GM23338 (cell line): ENCODE data around the gene RCE1. TPM values are rescaled to one million over a fixed set of nuclear protein-coding genes. Genes with fewer than 3 reads are reported as not detected.

Source experiments
- ATAC-seq: fragments of 200-7000 bp; cut with Tn5 transposase; 3 replicates; pipeline ENCODE4 v1.9.1; 2020
- DNase-seq: peaks from one replicate; pipeline ENCODE4 v3.0.0-alpha.2; 2015; ENCODE audit warnings: low spot score
- H2AFZ ChIP-seq: fragments of 200-600 bp; sonication (generic); 2 replicates; pipeline ENCODE4 v1.8.0; 2016; ENCODE audit warnings: antibody characterized with exemption, mild to moderate bottlenecking, moderate library complexity
- H3F3A ChIP-seq: fragments of 200-600 bp; sonication (generic); replicated peaks from 2 replicates; pipeline ENCODE4 v1.8.0; 2017; ENCODE audit warnings: antibody characterized with exemption, mixed run types, low read depth
- H3K27ac ChIP-seq: fragments of 200-600 bp; sonication (generic); 2 replicates; pipeline ENCODE4 v1.6.1; 2016; ENCODE audit warnings: low read depth
- H3K27me3 ChIP-seq: fragments of 200-600 bp; sonication (generic); 2 replicates; pipeline ENCODE4 v1.8.0; 2016; ENCODE audit warnings: mild to moderate bottlenecking, mixed run types, moderate library complexity; ENCODE audit not compliant: insufficient read depth
- H3K36me3 ChIP-seq: fragments of 200-600 bp; sonication (generic); 2 replicates; pipeline ENCODE4 v1.8.0; 2016; ENCODE audit warnings: mild to moderate bottlenecking; ENCODE audit not compliant: insufficient read depth
- H3K4me1 ChIP-seq: fragments of 200-600 bp; sonication (generic); 2 replicates; pipeline ENCODE4 v1.8.0; 2016; ENCODE audit warnings: mild to moderate bottlenecking, moderate library complexity; ENCODE audit not compliant: insufficient read depth
- H3K4me2 ChIP-seq: fragments of 200-600 bp; sonication (generic); 2 replicates; pipeline ENCODE4 v1.7.1; 2017; ENCODE audit warnings: mixed run types
- H3K4me3 ChIP-seq: fragments of 200-600 bp; sonication (generic); 2 replicates; pipeline ENCODE4 v1.6.1; 2016; ENCODE audit warnings: mixed run types
- H3K79me2 ChIP-seq: fragments of 200-600 bp; sonication (generic); replicated peaks from 2 replicates; pipeline ENCODE4 v1.8.0; 2017; ENCODE audit warnings: mild to moderate bottlenecking; ENCODE audit not compliant: insufficient read depth
- H3K9me2 ChIP-seq: fragments of 200-600 bp; sonication (generic); 2 replicates; pipeline ENCODE4 v1.8.0; 2017; ENCODE audit not compliant: insufficient read depth
- H4K20me1 ChIP-seq: fragments of 200-600 bp; sonication (generic); replicated peaks from 2 replicates; pipeline ENCODE4 v1.8.0; 2017; ENCODE audit warnings: mild to moderate bottlenecking; ENCODE audit not compliant: insufficient read depth
- H3K27ac Mint-ChIP-seq: 2 replicates; pipeline ENCODE4 v1.8.0; 2020; ENCODE audit warnings: inconsistent platforms, mild to moderate bottlenecking, moderate library complexity, mixed read lengths
- H3K27me3 Mint-ChIP-seq: 3 replicates; pipeline ENCODE4 v1.8.0; 2022; ENCODE audit warnings: low read depth, mild to moderate bottlenecking, moderate library complexity, mixed read lengths, inconsistent platforms; ENCODE audit not compliant: insufficient read depth, poor library complexity
- H3K36me3 Mint-ChIP-seq: 3 replicates; pipeline ENCODE4 v1.8.0; 2021; ENCODE audit warnings: low read depth, mild to moderate bottlenecking, inconsistent platforms, moderate library complexity, mixed read lengths
- H3K4me1 Mint-ChIP-seq: 3 replicates; pipeline ENCODE4 v1.8.0; 2020; ENCODE audit warnings: mild to moderate bottlenecking, inconsistent platforms, mixed read lengths
- H3K4me3 Mint-ChIP-seq: 3 replicates; pipeline ENCODE4 v1.8.0; 2021; ENCODE audit warnings: moderate library complexity, mild to moderate bottlenecking, inconsistent platforms, mixed read lengths
- H3K9me3 Mint-ChIP-seq: 3 replicates; pipeline ENCODE4 v1.8.0; 2020; ENCODE audit warnings: moderate library complexity, mild to moderate bottlenecking, inconsistent platforms, mixed read lengths
- CREB1 ChIP-seq: fragments of 250-450 bp; sonication (Bioruptor Pico); IDR thresholded peaks from 2 replicates; pipeline ENCODE4 v1.5.0; 2020; ENCODE audit warnings: low read depth, mild to moderate bottlenecking, moderate library complexity
- CTCF ChIP-seq, 2 experiments: fragments of 200-600 bp in 1 of 2; sonication (generic) in 1 of 2; conservative IDR thresholded peaks; 2 replicates each; pipeline versions ENCODE4 v1.5.1 to v1.6.1; 2016 to 2017; ENCODE audit warnings: antibody characterized with exemption in 2 of 2, low read depth in 2 of 2, mild to moderate bottlenecking in 2 of 2, moderate library complexity in 1 of 2
- ETS1 ChIP-seq: IDR thresholded peaks from 2 replicates; pipeline ENCODE4 v1.6.1; 2016; ENCODE audit warnings: antibody characterized with exemption
- EZH2 ChIP-seq: fragments of 200-600 bp; sonication (generic); IDR thresholded peaks from one replicate; pipeline ENCODE4 v1.8.0; 2017; ENCODE audit warnings: antibody characterized with exemption, mild to moderate bottlenecking, low read depth; ENCODE audit not compliant: unreplicated experiment
- JUNB ChIP-seq: IDR thresholded peaks from one replicate; pipeline ENCODE4 v1.6.1; 2016; ENCODE audit warnings: antibody characterized with exemption; ENCODE audit not compliant: unreplicated experiment
- NANOG ChIP-seq: IDR thresholded peaks from 2 replicates; pipeline ENCODE4 v1.6.1; 2016; ENCODE audit warnings: antibody characterized with exemption, borderline replicate concordance
- POLR2AphosphoS5 ChIP-seq: IDR thresholded peaks from 2 replicates; pipeline ENCODE4 v1.6.1; 2016; ENCODE audit warnings: antibody characterized with exemption, low read depth
- REST ChIP-seq: IDR thresholded peaks from one replicate; pipeline ENCODE4 v1.6.1; 2018; ENCODE audit warnings: antibody characterized with exemption; ENCODE audit not compliant: unreplicated experiment
- ZNF114 ChIP-seq: fragments of 250-450 bp; sonication (Bioruptor Pico); IDR thresholded peaks from 2 replicates; pipeline ENCODE4 v1.5.0; 2020; ENCODE audit warnings: mild to moderate bottlenecking, moderate library complexity
- ZNF331 ChIP-seq: fragments of 250-450 bp; sonication (Bioruptor Pico); IDR thresholded peaks from 2 replicates; pipeline ENCODE4 v1.5.0; 2020; ENCODE audit warnings: low read depth, mild to moderate bottlenecking, moderate library complexity
- polyA plus RNA-seq: library from polyadenylated mRNA; unstranded; fragments of >200 nt; fragmentation: Nextera tagmentation; extraction: Ambion mirVana; gene quantifications from 2 replicates; pipeline ENCODE4 v1.2.1, GENCODE V29; 2016
- total RNA-seq: library from RNA; depleted of rRNA; stranded (reverse); fragments of >200 nt; shearing (Covaris generic); gene quantifications from 2 replicates; pipeline ENCODE4 v1.2.3, GENCODE V29; 2014

RCE1 gene
- total and polyA plus RNA-seq, 2 experiments from 2014 or later, result 27.8 to 55.1 TPM

- TF ChIP-seq REST, result no peak
Observed at GRCh38 chr11:66834539-66834845, 8.7 kb upstream of the RCE1 start (continued).

- DNase-seq, result no peak
- Mint-ChIP-seq H3K4me1 (peaks cover 2% of the 10 kb centered on the region; the same call in 2 of the 3 replicates), H3K4me3 (no peak overlapping the region), H3K36me3 (no peaks in the 10 kb centered on the region), H3K9me3 (no peaks in the 10 kb centered on the region), H3K27ac (peak overlapping the region; percentile 64), H3K27me3 (peaks cover 2% of the 10 kb centered on the region)
- H3F3A ChIP-seq, result 0 out of 2 replicates have a peak, but pooled peaks cover 5% of the 10 kb centered on the region
- H3K4me1 ChIP-seq, result no peaks in the 10 kb centered on the region
- no peak overlapping the region for H3K4me3 ChIP-seq
- no peak overlapping the region for H3K27ac ChIP-seq
- no peak for ATAC-seq
- H3K36me3 ChIP-seq, result no peaks in the 10 kb centered on the region
- no peaks in the 10 kb centered on the region for H3K9me2 ChIP-seq
- H3K4me2 ChIP-seq, result no peak overlapping the region
- H3K27me3 ChIP-seq, result no peaks in the 10 kb centered on the region
- H2AFZ ChIP-seq, result no peak overlapping the region
- no peaks in the 10 kb centered on the region for H3K79me2 ChIP-seq
- H4K20me1 ChIP-seq, result no peaks in the 10 kb centered on the region
- no peak for TF ChIP-seq EZH2
- TF ChIP-seq ZNF331, result no peak
- no peak for TF ChIP-seq ETS1
- TF ChIP-seq JUNB, result no peak
- TF ChIP-seq ZNF114 (CRISPR knock-in tag), result no peak
- no peak for TF ChIP-seq REST
- TF ChIP-seq NANOG, result no peak
- no peak for TF ChIP-seq POLR2AphosphoS5
- no peak for TF ChIP-seq CREB1 (CRISPR knock-in tag)
- no peak for TF ChIP-seq CTCF (conservative IDR thresholded peaks at IDR 0.05; ENCODE audit: low read depth in 2 of 2)
Observed at GRCh38 chr11:66834943-66835342, 8.3 kb upstream of the RCE1 start.
